ENCODE results near the gene QKI. TPM values are rescaled to one million over a fixed set of nuclear protein-coding genes. Genes with fewer than 3 reads are reported as not detected.

The QKI gene
- total and polyA plus RNA-seq, 10 of the 15 experiments (the other 5 are each of a cell fraction or from before 2014, with no cell fraction given): 4.7 to 72.5 (median 38.9) TPM

- ChIA-PET POLR2A (interaction anchor here (0.6 kb wide), 1 partner anchor 62 kb away, joined by 6 read pairs; no protein-coding TSS in a partner anchor), RAD21 (ENCODE audit: unreplicated experiment) (no interaction called here), CTCF (interaction anchor here (1.0 kb wide), 1 partner anchor 24 kb away, joined by 3 read pairs; no protein-coding TSS in a partner anchor), SMC1A (ENCODE audit: uncharacterized antibody, unreplicated experiment) (no interaction called here)
- 0 out of 4 replicates have a peak, but pooled peaks cover 0 to 4% of the 10 kb centered on the region in 2 experiments for H3K36me3 ChIP-seq (ENCODE audit: control insufficient read depth in 2 of 2, insufficient read depth in 2 of 2, low read length in 1 of 2)
- no peak overlapping the region for H3K4me2 ChIP-seq (ENCODE audit: control insufficient read depth, insufficient read depth)
- in situ Hi-C loops (cut with MboI): no loop called here
- no peaks in the 10 kb centered on the region for H3K9me3 ChIP-seq (replicated peaks; ENCODE audit: control insufficient read depth, insufficient read depth, low read length)
- H4K20me1 ChIP-seq (ENCODE audit: control insufficient read depth, insufficient read depth): no peaks in the 10 kb centered on the region
- peaks cover 17% of the 10 kb centered on the region for H3K79me2 ChIP-seq (ENCODE audit: control insufficient read depth, insufficient read depth, low read length)
- no peaks in the 10 kb centered on the region for H3K27me3 ChIP-seq (replicated peaks in 1 of 2; ENCODE audit: control insufficient read depth in 2 of 2, insufficient read depth in 2 of 2, low read length in 1 of 2)
- no peak overlapping the region for H3K4me3 ChIP-seq
- H2AFZ ChIP-seq (ENCODE audit: control insufficient read depth, low read depth, low read length): no peak overlapping the region
- WGBS (ENCODE audit: insufficient coverage, insufficient replicate concordance, low lambda C conversion rate, missing lambda C conversion rate): 97% methylated on average over 3 of the region's 3 CpGs
- H3K27ac ChIP-seq (ENCODE audit: control insufficient read depth, insufficient read depth): no peak overlapping the region
- TF ChIP-seq TCF3 (IDR thresholded peaks at IDR 0.05; ENCODE audit: borderline replicate concordance, insufficient read depth, low read depth, low read length): no peak
- no peak for TF ChIP-seq RCOR1 (conservative IDR thresholded peaks at IDR 0.05; ENCODE audit: low read depth, low read length)
- no peak for TF ChIP-seq CEBPZ (IDR thresholded peaks at IDR 0.05; ENCODE audit: low read depth, low read length)
- no peak for TF ChIP-seq ZBTB11 (CRISPR knock-in tag; IDR thresholded peaks at IDR 0.05)
- TF ChIP-seq SRF (IDR thresholded peaks at IDR 0.05; ENCODE audit: low read depth in 2 of 2, low read length in 2 of 2): no peak
- TF ChIP-seq GABPA (IDR thresholded peaks at IDR 0.05; ENCODE audit: low read depth): no peak
- TF ChIP-seq STAT3 (IDR thresholded peaks at IDR 0.05; ENCODE audit: low read depth, low read length): no peak
- no peak for TF ChIP-seq RAD51 (IDR thresholded peaks at IDR 0.05)
- no peak overlapping the region for H3K9ac ChIP-seq (ENCODE audit: control insufficient read depth, insufficient read depth, low read length)
- no peak for ATAC-seq
- no peak for DNase-seq (ENCODE audit: low read depth, low spot score)
- intact Hi-C loops (cut with micrococcal nuclease; ENCODE audit: unreplicated experiment): no loop called here
- FAIRE-seq: no peak
- H3K4me1 ChIP-seq (ENCODE audit: control insufficient read depth, insufficient read depth, low read length): no peaks in the 10 kb centered on the region
- BruUV-seq (replicated peaks): no TSS peak
Observed at GRCh38 chr6:163536770-163537169, 122.3 kb downstream of the QKI start.
